ENCODE data around the gene SPDL1. TPM values are rescaled to one million over a fixed set of nuclear protein-coding genes. Genes with fewer than 3 reads are reported as not detected.

SPDL1 gene
- total and polyA plus RNA-seq, 4 donors: 0.89 to 11.5 (median 3.0) TPM

GRCh38 chr5:169554251-169554650 is 29.3 kb upstream of the SPDL1 start:
- H3K9me3 ChIP-seq (ENCODE audit: control insufficient read depth in 4 of 4, low read length in 3 of 4): peaks cover 0 to 11% (median 2%) of the 10 kb centered on the region in 4 donors
- H3K4me3 ChIP-seq (ENCODE audit: low read depth in 1 of 3, low read length in 3 of 3): no peak overlapping the region
- no peaks in the 10 kb centered on the region for H3K36me3 ChIP-seq (ENCODE audit: control insufficient read depth in 4 of 4, insufficient read depth in 3 of 4, low read depth in 1 of 4, low read length in 3 of 4)
- no peak overlapping the region for H3K9ac ChIP-seq (ENCODE audit: low read depth in 1 of 2, low read length in 2 of 2)
- no peak overlapping the region for H3K27ac ChIP-seq (ENCODE audit: low read depth in 1 of 2, low read length in 2 of 2)
- H3K4me1 ChIP-seq (ENCODE audit: control insufficient read depth in 4 of 4, insufficient read depth in 4 of 4, low read length in 3 of 4): peaks cover 0 to 3% (median 0%) of the 10 kb centered on the region in 4 donors
- DNase-seq (ENCODE audit: low spot score): no peak
- no peak for TF ChIP-seq YY1 (IDR thresholded peaks at IDR 0.05)
- TF ChIP-seq HNF4G (IDR thresholded peaks at IDR 0.05): no peak
- TF ChIP-seq ATF3 (IDR thresholded peaks at IDR 0.05): no peak
- no peak for TF ChIP-seq RXRA (IDR thresholded peaks at IDR 0.05)
- TF ChIP-seq TAF1 (conservative IDR thresholded peaks at IDR 0.05): no peak
- no peak for TF ChIP-seq EGR1 (IDR thresholded peaks at IDR 0.05; ENCODE audit: low read depth in 2 of 2)
- TF ChIP-seq CTCF (IDR thresholded peaks at IDR 0.05; ENCODE audit: low read depth, low read length, missing input control): no peak
- TF ChIP-seq MAX (IDR thresholded peaks at IDR 0.05): no peak
- no peak for TF ChIP-seq ZBTB33 (IDR thresholded peaks at IDR 0.05)
- no peak for TF ChIP-seq HNF4A (conservative IDR thresholded peaks at IDR 0.05)
- TF ChIP-seq FOXA1 (IDR thresholded peaks at IDR 0.05): no peak
- TF ChIP-seq NR2F2 (IDR thresholded peaks at IDR 0.05): no peak
- TF ChIP-seq JUND (IDR thresholded peaks at IDR 0.05): no peak
- no peak for TF ChIP-seq GABPA (IDR thresholded peaks at IDR 0.05 in 1 of 2, conservative IDR thresholded peaks at IDR 0.05 in 1 of 2)
- no peak for TF ChIP-seq SP1 (IDR thresholded peaks at IDR 0.05)
- TF ChIP-seq FOXA2 (IDR thresholded peaks at IDR 0.05): no peak
- peaks cover 0 to 11% (median 0%) of the 10 kb centered on the region in 4 donors for H3K27me3 ChIP-seq (ENCODE audit: control insufficient read depth in 4 of 4, insufficient read depth in 4 of 4, low read length in 3 of 4)
- WGBS: 62% methylated on average over 1 of the region's 1 CpG

- WGBS: 65% methylated on average over 1 of the region's 1 CpG
- no peak overlapping the region for H3K27ac ChIP-seq (ENCODE audit: low read depth in 1 of 2, low read length in 2 of 2)
- DNase-seq (ENCODE audit: low spot score): no peak
- H3K9ac ChIP-seq (ENCODE audit: low read depth in 1 of 2, low read length in 2 of 2): no peak overlapping the region
- H3K27me3 ChIP-seq (ENCODE audit: control insufficient read depth in 4 of 4, insufficient read depth in 4 of 4, low read length in 3 of 4): peaks cover 0 to 9% (median 0%) of the 10 kb centered on the region in 4 donors
- H3K9me3 ChIP-seq (ENCODE audit: control insufficient read depth in 4 of 4, low read length in 3 of 4): peaks cover 1 to 11% (median 2%) of the 10 kb centered on the region in 4 donors
- no peak overlapping the region for H3K4me3 ChIP-seq (ENCODE audit: low read depth in 1 of 3, low read length in 3 of 3)
- TF ChIP-seq GABPA (IDR thresholded peaks at IDR 0.05 in 1 of 2, conservative IDR thresholded peaks at IDR 0.05 in 1 of 2) (no peak), HNF4G (IDR thresholded peaks at IDR 0.05) (no peak), JUND (IDR thresholded peaks at IDR 0.05) (no peak), YY1 (IDR thresholded peaks at IDR 0.05) (no peak), SP1 (IDR thresholded peaks at IDR 0.05) (no peak), EGR1 (IDR thresholded peaks at IDR 0.05; ENCODE audit: low read depth in 2 of 2) (no peak), TAF1 (conservative IDR thresholded peaks at IDR 0.05) (no peak), HNF4A (conservative IDR thresholded peaks at IDR 0.05) (no peak)
- H3K4me1 ChIP-seq (ENCODE audit: control insufficient read depth in 4 of 4, insufficient read depth in 4 of 4, low read length in 3 of 4): no peaks in the 10 kb centered on the region
- H3K36me3 ChIP-seq (ENCODE audit: control insufficient read depth in 4 of 4, insufficient read depth in 3 of 4, low read depth in 1 of 4, low read length in 3 of 4): no peaks in the 10 kb centered on the region
Observed at GRCh38 chr5:169557838-169558237, 25.7 kb upstream of the SPDL1 start.

Data from liver (tissue), 9 donors.